ENCODE results near the gene TAS1R3.

Gene TAS1R3

DNA sequence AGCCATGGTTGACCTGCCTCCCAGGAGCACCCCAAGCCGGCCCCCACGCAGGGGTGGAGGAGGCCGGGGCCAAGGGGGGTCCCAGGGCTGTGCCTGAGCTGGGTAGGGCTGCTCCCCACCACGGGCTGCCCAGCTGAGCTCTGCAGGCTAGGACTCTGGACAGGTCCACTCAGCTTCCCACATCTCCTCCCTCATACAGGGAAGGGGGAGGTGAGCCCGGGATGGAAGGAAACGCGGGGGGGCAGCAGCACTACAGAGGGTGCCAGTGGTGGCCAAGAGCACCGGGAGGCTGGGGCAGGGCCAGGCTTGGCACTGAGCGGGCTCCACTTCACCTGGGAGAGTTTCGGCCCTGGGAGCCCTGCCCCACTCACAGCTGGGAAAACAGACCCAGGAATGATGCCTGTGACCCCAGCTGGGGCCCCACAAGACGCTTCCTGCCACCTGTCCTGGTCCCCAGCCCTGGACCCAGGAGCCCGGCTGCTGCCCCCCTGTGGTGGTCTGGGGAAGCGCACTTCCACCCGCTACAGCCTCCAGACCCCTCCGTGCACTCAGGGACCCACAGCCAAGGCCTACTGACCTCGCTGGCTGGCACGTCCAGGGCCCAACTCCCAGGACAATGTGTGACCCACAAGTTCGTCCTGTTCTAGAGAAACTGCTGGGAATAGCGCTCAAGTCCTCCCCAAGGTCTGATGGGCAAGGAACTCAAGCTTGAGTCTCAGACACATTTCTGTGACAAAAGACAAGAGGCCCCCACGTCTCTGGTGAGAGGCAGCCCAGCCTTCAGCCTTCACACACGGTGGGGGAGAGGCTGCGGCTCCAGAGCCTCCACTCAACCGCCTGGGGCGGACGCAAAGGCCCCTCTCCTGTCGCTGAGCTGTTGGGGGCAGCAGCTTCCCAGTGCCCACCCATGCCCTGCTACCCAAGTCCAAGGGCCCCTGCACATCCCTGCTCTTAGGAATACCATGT lies 40.9 kb downstream of the TAS1R3 start:
- peak; percentile 78 for DNase-seq

DNA sequence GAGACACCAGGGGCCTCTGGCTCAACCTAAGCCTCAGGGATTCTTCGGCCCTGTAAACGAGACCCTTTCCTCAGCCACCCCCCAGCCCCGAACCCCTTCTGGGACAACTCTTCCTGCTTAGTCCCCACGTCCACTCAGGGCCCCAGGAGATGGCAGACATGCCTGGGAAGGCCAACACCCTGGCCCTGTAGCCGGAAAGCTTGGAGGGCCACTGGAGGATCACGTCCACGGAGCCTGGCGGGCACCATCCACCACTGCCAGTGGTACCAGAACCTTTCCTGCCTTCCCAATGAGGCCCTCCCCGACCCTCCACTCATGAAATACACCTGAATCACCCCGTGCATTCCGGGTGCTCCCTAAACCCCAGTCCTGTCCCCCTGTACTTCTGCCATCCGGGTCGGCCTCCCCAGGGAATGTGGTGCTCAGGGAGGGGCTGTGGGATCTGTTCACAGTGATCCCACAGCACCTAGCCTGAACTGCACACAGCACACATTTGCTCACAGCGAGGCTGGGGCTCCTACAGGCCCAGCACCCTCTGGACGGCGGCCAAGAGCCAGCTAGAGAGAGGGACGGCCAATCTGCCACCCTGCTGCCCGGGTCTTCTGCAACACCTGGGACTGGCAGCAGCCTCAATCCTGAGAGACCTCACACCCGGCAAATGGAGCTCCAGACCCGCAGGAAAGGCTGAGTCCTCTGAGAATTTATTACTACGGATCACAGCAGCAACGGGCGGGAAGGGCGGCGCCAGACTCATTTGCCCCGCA lies 42.2 kb downstream of the TAS1R3 start:
- no peak for DNase-seq

DNA sequence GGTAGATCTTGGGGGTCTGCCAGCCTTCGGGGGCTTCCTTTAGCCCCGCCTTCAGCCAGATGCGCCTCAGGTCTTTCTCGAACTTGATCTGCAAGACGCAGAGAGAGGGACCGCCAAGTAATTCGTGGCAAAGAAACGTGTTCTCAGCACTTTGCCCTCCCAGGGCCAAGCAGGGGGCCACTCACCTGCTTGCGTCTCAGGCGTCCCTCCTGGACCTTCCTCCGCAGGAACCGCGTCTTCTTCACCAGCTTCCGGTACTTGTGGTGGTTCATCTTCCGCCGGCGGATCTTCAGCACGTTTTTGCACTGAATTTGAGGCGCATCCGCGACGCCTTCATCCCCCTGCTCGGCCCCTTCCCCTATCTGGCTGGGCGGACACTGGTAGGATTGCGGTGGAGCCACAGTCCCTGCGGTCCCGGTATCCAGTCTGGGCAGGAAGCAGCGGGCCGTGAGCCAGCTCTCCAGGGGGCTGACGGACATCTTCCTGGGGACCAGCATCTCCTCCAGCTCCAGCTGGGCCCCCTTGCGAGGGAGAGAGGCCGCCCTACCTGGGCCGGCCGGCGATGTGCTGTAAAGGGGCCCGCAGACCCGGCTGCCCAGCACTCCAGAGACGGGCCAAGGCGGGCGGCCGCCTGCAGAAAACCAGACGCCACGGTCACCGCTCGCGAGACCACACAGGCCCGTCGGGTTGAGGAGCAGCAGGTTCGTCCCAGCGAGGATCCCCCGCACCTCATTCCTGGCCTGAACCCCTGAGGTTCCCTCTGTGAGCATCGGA lies 42.9 kb downstream of the TAS1R3 start:
- no peak for DNase-seq

DNA sequence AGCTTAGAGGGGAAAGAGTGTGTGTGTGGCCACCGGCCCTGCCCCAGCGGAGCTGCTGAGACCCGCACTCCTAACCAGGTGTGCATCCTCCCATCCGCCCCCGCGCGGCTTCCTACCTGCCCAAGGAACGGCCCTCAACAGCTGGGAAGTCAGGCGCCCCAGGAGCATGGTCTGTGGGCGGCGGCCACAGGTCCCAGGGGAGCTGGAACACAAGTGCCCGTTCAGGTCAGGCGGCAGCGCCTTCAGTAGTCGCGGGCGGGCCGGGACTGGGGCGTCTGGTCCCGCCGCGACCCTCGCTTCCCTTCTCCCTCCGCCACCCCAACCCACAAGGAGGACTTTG lies 43.5 kb downstream of the TAS1R3 start:
- no peak for DNase-seq

DNA sequence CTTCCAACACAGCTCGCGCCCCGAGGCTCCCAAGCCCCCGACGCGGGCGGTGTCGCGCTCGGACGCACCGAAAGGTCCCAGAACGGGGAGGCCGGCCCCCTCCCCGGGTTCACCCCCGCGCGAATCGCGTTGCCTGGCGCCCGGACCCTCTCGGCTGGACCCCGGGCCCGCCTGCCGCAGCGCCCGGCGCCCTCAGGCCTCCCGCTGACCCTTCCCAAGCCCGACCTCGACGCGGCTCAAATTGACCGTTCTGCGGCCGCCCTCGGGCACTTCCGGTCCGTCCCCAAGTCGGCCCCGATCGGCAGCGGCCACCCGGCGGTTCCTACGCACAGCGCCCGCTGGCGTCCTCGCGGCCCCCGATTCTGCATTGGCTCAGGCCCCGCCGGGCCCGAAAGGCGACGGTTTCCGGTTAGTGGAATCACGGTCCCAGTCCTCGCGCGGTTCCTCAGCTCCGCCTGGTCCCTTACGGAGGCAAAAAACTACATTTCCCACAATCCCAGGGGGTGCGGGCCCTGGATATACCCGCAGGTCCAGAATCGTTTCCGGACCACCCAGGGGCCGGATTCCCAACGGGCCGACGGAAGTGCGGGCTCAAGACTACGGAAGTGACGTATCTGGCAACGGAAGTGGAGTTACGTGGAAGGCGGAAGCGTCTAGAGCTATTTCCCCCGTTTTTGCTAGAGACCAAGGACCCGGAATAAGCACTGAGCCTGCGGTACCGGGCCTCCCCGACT lies 44.0 kb downstream of the TAS1R3 start, which contains the start of gene AURKAIP1:
AURKAIP1 (minus strand) TSS at position 279 of the 734 bp plus-strand sequence. CDS start 451 bp downstream, outside the sequence.
- peak; percentile 100 for DNase-seq

DNA sequence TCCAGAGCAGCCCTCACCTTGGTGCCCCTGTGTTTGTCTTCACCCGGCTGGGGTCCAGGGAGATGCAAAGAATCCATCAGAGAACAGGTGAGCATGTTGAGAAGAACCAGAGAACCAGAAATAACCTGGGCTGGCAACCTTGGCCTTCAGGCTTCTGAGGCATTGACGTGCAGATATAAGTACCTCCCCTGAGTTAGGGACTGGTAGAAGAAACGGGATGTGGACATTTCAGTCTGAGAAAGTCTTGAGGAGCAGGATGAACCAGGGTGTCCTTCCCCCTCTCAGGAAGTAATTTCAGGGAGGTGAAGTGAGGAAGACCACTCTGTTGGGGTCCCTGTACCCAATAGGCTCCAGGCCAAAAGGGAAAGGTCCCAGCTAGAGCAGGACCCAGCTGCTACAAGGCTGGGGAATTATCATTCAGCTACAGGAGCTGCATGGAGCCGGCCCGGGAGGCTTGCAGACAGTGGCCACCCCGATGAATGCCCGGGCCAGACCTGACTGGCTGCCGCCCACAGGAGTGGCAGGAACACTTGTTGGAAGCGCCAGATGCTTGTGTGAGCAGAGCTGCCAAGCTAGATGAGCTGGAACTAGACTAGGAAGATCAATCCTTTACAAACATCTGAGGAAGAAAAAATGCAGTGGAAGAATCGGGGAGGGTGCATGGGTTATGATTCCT lies 45.6 kb downstream of the TAS1R3 start:
- DNase-seq = no peak

DNA sequence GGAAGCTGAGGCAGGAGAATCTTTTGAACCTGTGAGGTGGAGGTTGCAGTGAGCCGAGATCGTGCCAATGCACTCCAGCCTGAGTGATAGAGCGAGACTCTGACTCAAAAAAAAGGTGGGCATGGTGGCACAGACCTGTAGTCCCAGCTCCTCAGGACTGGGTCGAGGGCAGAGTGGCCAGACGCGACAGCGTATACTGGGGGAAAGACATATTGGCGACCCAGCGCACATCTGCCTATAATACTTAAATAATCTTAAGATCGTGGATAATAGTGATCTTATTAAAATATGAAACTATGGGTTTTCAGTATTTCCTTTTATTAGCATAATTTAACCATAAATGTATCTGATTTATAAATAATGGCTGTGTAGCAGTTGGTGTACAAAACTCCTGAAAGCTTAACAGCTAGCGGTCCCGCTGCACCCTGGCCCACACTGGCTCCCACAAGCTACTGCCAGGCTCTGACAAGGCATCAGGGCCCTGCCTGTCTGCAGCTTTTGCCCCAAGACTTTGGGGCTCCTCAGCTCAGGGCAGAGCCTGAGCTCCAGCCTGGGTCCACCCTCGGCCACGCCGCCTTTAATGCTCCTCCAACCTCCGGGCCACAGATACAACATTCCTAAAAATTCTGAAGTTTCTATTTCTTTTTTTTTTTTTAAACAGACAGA lies 46.6 kb downstream of the TAS1R3 start:
- DNase-seq = no peak

DNA sequence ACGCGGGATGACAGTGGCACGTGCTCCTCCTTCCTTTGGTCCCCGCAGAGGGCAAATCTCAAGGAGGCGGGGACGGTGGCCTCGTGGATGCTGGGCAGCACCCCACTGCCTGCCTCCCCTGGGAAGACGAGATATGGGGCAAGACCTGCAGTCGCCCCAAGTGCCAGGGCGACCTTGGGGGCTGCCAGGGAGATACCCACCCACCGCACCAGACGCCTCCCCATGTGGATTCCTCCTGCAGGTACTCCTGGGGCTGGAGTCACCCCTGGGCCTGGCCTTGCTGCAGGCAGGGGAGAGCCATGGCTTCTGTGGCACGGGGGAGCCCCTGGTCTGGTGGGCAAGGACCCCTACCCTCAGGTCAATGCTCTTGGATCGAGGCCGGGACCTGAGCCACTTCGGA lies 49.8 kb downstream of the TAS1R3 start:
- no peak for DNase-seq

DNA sequence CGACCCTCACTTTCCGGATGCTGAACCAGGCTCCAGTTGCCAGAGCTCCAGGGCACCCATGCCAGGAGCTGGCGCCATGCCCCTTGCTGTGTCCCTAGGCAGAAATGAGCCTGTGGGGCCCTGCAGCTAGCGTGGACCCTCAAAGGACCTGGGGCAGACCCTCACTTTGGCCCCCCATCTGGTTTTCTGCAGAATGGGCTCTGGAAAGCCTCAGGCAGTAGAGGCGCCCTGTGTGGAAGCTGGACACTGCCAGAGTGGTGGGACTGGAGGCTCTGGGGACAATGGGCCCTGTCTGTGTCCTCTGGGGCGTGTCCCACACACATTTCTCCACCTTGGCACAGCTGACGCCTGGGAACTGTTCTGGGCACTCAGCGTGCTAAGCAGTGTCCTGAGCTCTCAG lies 50.2 kb downstream of the TAS1R3 start:
- no peak for DNase-seq
